ENCODE measurements around the gene BASP1.

GRCh38 chr5:17218353-17219005, 1.0 kb downstream of the BASP1 start:
- TF ChIP-seq ESRRG (CRISPR knock-in tag; IDR thresholded peaks at IDR 0.05) (no peak), ARNTL (CRISPR knock-in tag; IDR thresholded peaks at IDR 0.05; ENCODE audit: borderline replicate concordance, low read depth) (no peak), TSHZ2 (CRISPR knock-in tag; IDR thresholded peaks at IDR 0.05) (no peak), ZFP3 (CRISPR knock-in tag; IDR thresholded peaks at IDR 0.05) (no peak)
